IPS-11a (cell line): ENCODE data around the gene TBC1D16.

ENCODE experiments used
- H3K4me3 ChIP-seq: one replicate; pipeline ENCODE4 v1.5.1; 2013; ENCODE audit warnings: low read depth, low read length, control low read depth

The TBC1D16 gene

DNA sequence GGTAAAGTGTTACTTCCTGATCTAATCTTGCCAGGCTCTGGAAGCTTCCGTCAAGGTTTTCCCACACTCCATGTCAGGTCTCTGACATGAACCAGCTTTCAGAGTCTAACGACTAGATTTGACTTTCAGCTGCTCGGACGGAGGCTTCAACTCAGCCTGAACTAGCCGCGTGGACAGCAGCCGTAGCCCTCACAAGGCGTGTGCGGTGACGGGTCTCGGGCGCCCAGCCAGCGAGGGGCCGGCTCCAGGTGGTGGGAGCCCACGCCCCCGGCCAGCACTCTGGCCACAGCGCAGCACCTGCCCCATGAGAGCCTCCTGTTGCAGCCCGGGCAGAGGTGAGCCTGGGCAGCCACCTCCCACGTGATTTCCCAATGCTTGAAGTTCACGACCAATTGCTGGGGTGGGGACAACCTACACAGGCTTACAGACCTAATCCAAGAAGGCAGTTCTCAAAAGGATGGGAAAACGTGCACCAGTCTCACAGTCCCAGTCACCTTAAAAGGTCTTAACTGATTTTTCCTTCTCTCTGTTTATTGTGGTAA lies 45.5 kb downstream of the TBC1D16 start:
- no peak overlapping the region for H3K4me3 ChIP-seq

GRCh38 chr17:79989106-79989835 lies 46.4 kb downstream of the TBC1D16 start:
- no peak overlapping the region for H3K4me3 ChIP-seq

DNA sequence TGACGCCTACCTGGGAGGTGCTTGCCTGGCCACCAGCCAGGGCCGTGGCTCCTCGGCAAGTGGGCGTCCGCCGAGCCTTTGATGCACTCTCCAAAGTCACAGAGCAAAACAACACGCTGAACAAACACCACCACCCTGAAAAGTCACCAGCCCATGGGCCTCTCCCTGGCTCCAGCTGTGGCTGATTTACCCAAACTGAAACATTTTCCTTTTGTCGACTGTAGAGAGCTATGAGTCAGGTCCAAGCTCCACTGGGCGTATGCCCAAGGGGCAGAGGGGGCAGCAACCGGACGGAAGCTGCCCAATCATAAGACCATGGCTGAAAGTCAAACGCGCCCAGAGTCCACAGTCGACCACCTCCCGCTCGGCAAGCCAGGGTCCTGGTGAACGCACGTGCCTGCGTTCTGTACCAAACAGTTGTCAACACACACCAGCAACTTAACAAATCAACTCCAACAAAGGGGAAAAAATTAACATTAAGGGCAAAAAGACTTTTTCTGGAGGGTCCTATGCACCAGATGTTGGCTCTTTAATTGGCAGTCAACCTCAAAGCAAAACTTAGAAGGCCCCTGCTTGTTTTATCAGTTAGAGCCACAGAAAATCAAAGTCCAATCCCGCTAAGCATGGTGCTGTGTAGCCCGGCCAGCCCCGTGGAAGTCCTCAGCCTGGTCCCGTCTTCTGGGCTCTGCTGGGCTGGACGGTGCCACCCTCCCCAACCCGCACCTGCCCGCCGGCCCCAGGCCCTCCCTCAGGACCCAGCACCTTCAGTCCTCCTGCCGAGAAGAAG lies 47.3 kb downstream of the TBC1D16 start:
- H3K4me3 ChIP-seq, result no peak overlapping the region

GRCh38 chr17:79987935-79988184 lies 47.8 kb downstream of the TBC1D16 start:
- no peak overlapping the region for H3K4me3 ChIP-seq

- H3K4me3 ChIP-seq, result no peak overlapping the region
Observed at GRCh38 chr17:79987187-79987934, 48.3 kb downstream of the TBC1D16 start.

DNA sequence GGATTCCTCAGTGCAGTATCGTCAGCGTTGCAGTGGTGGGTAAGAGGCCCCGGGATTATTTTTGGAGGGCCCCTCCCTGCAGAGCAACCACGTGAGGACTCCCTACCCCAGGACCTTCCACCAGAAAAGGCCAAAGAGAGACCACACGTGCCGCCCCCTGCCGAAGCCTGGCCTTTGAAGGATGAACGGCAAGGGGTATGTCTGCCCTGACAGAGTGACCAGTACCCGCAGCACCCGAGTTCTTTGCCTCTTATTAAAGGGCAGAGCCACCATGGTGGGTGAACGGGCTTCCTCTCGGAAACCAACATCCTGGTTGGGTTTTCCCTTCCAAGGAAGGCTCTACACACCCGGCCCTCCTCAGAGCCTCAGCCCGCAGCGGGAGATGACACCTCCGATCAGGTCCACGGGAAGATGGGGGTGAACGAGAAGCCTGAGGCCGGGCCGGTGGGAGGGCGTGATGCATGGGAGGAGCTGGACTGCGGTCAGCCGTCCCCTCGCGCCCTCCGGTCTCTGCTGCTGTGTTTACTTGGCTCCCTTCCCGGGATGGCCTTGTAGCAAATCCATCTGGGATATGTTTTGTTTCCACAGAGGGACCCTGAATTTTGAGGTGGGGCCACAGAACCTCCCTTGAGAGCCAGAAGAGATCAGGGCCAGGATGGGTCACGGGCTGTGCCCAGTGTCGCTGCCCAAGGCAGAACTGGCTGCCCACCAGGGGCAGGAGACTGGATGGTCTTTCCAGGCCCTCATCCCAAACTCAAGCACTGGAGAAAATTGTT lies 49.1 kb downstream of the TBC1D16 start:
- no peak overlapping the region for H3K4me3 ChIP-seq

GRCh38 chr17:79985943-79986391 lies 49.7 kb downstream of the TBC1D16 start:
- H3K4me3 ChIP-seq, result no peak overlapping the region

GRCh38 chr17:79985361-79985942 lies 50.2 kb downstream of the TBC1D16 start:
- H3K4me3 ChIP-seq, result no peak overlapping the region

DNA sequence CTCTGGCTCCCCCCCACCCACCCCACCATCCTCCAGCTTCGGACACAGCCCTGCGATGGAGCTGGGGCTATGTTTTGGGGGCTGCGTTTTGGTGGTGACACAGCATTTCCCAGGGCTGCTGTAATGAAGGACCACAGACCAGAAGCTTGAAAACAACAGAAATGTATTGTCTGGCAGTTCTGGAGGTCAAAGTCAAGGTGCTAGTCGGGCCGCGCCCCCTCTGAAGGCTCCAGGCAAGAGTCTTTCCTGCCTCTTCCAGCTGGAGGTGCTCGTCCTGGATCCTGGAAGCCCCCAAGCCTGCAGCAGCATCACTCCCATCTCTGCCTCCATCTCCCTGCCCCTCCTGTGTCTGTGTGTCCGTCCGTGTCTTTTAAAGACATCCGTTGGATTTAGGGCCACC lies 50.8 kb downstream of the TBC1D16 start:
- H3K4me3 ChIP-seq, result no peak overlapping the region

- H3K4me3 ChIP-seq, result no peak overlapping the region
Observed at GRCh38 chr17:79984045-79984840, 51.4 kb downstream of the TBC1D16 start.

DNA sequence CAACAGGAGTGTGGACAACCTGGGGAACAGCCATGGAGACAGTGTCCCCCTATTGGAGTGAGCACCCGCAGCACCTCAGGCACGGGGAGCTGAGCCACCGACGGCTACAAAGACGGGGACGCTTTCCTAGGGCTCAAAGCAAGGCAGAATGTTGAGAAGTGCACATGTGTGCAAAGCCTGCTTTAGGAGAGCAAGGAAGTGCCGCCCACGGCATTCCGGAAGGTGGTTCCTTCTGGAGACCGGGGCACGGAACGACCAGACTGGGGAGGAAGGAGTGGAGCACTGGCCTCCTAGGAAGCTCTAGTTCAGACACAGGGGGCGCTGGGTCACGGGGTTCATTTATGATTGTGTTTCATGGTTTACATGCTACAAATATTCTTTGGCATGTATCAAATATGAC lies 52.2 kb downstream of the TBC1D16 start:
- no peak overlapping the region for H3K4me3 ChIP-seq

GRCh38 chr17:79982986-79983385 lies 52.7 kb downstream of the TBC1D16 start:
- no peak overlapping the region for H3K4me3 ChIP-seq

GRCh38 chr17:79981661-79982101 lies 54.0 kb downstream of the TBC1D16 start:
- H3K4me3 ChIP-seq, result no peak overlapping the region

- H3K4me3 ChIP-seq, result no peak overlapping the region
Observed at GRCh38 chr17:79981090-79981489, 54.6 kb downstream of the TBC1D16 start.

- H3K4me3 ChIP-seq, result no peak overlapping the region
Observed at GRCh38 chr17:79980246-79981043, 55.2 kb downstream of the TBC1D16 start.

- H3K4me3 ChIP-seq, result no peak overlapping the region
Observed at GRCh38 chr17:79979816-79980215, 55.9 kb downstream of the TBC1D16 start.

DNA sequence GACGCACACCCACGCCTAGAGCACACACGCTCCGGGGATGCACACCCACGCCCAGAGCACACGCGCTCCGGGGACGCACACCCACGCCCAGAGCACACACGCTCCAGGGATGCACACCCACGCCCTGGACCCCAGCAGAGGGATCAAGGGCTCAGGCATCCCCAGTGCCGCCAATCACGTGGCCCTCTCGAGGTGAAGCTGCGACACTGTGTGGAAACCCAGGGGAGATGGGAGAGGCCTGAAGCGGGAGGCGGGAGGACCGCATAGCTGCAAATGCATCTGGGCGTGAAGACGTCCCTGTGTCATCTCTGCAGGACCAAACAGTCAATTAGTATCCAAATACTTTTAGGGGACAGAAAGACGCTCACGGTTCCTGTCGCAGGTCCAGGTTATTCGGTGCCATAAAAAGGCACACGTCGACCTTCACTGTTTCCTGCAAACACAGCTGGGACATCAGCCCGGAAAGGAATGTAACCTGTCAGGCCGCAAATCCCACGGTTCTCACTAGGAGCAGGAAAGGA lies 56.4 kb downstream of the TBC1D16 start:
- no peak overlapping the region for H3K4me3 ChIP-seq

DNA sequence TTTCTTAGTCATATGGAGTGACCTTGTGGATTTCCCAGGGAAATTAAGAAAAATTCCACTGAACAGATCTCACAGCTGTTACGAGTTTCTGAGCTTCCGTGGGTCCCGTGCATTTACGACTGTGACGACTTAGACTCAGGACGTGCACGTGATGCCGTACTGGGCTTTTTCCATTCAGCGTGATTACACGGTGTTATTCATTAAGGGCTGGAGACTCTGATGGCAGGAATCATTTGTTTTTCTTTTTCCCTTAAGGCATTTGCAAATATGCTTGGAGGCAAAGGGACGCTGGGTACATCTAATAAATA lies 57.2 kb downstream of the TBC1D16 start:
- H3K4me3 ChIP-seq, result no peak overlapping the region
